Calu3 (cell line): ENCODE results near the gene MLLT3. TPM values are rescaled to one million over a fixed set of nuclear protein-coding genes. Genes with fewer than 3 reads are reported as not detected.

Experiments
- BruUV-seq: library from RNA; stranded (reverse); fragments of 400-500 nt; replicated peaks from 2 replicates; lab custom pipeline; 2021; lab: Mats Ljungman, UMichigan
- CTCF ChIA-PET: fragments of 300-600 bp; sonication (Branson Sonifier 250); formaldehyde crosslinking; loops from one replicate; lab custom pipeline; 2022; ENCODE audit warnings: antibody characterized with exemption; lab: Charles Lee
- DNase-seq: peaks from one replicate; pipeline ENCODE4 v3.0.0; 2022
- H3K27ac Mint-ChIP-seq: one replicate; pipeline ENCODE4 v1.8.0; 2022; ENCODE audit warnings: mixed read lengths; ENCODE audit not compliant: unreplicated experiment
- H3K27me3 Mint-ChIP-seq: one replicate; pipeline ENCODE4 v1.8.0; 2022; ENCODE audit warnings: mixed read lengths; ENCODE audit not compliant: unreplicated experiment
- H3K36me3 Mint-ChIP-seq: one replicate; pipeline ENCODE4 v1.8.0; 2022; ENCODE audit warnings: mild to moderate bottlenecking, moderate library complexity, mixed read lengths; ENCODE audit not compliant: insufficient read depth, unreplicated experiment
- H3K4me1 Mint-ChIP-seq: one replicate; pipeline ENCODE4 v1.8.0; 2022; ENCODE audit warnings: mild to moderate bottlenecking, low read depth, mixed read lengths; ENCODE audit not compliant: unreplicated experiment
- H3K4me3 Mint-ChIP-seq: one replicate; pipeline ENCODE4 v1.8.0; 2022; ENCODE audit warnings: mild to moderate bottlenecking, low read depth, moderate library complexity, mixed read lengths; ENCODE audit not compliant: unreplicated experiment
- H3K9me3 Mint-ChIP-seq: one replicate; pipeline ENCODE4 v1.8.0; 2022; ENCODE audit warnings: low read depth, mixed read lengths; ENCODE audit not compliant: unreplicated experiment
- CTCF ChIP-seq: fragments of 200-600 bp; IDR thresholded peaks from one replicate; pipeline ENCODE4 v1.8.0; 2022; ENCODE audit warnings: antibody characterized with exemption; ENCODE audit not compliant: unreplicated experiment
- intact Hi-C: fragments of 100-400 bp; cut with micrococcal nuclease; formaldehyde crosslinking; loops from one replicate; pipeline ENCODE4 v1.10.0; 2022; ENCODE audit not compliant: unreplicated experiment
- total RNA-seq: library from RNA; stranded (reverse); gene quantifications from 2 replicates; pipeline ENCODE4 v1.2.3, GENCODE V29; 2022

The MLLT3 gene
- total RNA-seq, 1 experiment from 2014 or later = 23.1 TPM

GRCh38 chr9:20325008-20325407 lies 297.3 kb downstream of the MLLT3 start:
- no TSS peak for BruUV-seq
- H3K4me1 Mint-ChIP-seq = peaks cover 4% of the 10 kb centered on the region
- peaks cover 28% of the 10 kb centered on the region for H3K27me3 Mint-ChIP-seq
- CTCF ChIA-PET = no interaction called here
- H3K27ac Mint-ChIP-seq = no peak overlapping the region
- no peak for TF ChIP-seq CTCF
- H3K36me3 Mint-ChIP-seq = no peaks in the 10 kb centered on the region
- no peak for DNase-seq
- H3K9me3 Mint-ChIP-seq = no peaks in the 10 kb centered on the region
- no peak overlapping the region for H3K4me3 Mint-ChIP-seq
- intact Hi-C loops = no loop called here

- no peaks in the 10 kb centered on the region for H3K9me3 Mint-ChIP-seq
Observed at GRCh38 chr9:20322212-20322611, 300.1 kb downstream of the MLLT3 start.

GRCh38 chr9:20321423-20322082 lies 300.7 kb downstream of the MLLT3 start:
- no TSS peak for BruUV-seq
- CTCF ChIA-PET = interaction anchor here (1.5 kb wide), 1 partner anchor 11 kb away, joined by 3 read pairs; no protein-coding TSS in a partner anchor
- H3K9me3 Mint-ChIP-seq = no peaks in the 10 kb centered on the region
- intact Hi-C loops = no loop called here
- no peak overlapping the region for H3K27ac Mint-ChIP-seq
- no peak for TF ChIP-seq CTCF
- no peak for DNase-seq
- H3K4me3 Mint-ChIP-seq = no peak overlapping the region
- peaks cover 12% of the 10 kb centered on the region for H3K27me3 Mint-ChIP-seq
- peaks cover 8% of the 10 kb centered on the region for H3K4me1 Mint-ChIP-seq
- no peaks in the 10 kb centered on the region for H3K36me3 Mint-ChIP-seq

More at GRCh38 chr9:20322212-20322611, 300.1 kb downstream of the MLLT3 start:
- H3K36me3 Mint-ChIP-seq = no peaks in the 10 kb centered on the region
- intact Hi-C loops = no loop called here
- H3K27ac Mint-ChIP-seq = no peak overlapping the region
- no TSS peak for BruUV-seq
- H3K27me3 Mint-ChIP-seq = peaks cover 19% of the 10 kb centered on the region
- H3K4me3 Mint-ChIP-seq = no peak overlapping the region
- TF ChIP-seq CTCF = no peak
- CTCF ChIA-PET = interaction anchor here (0.6 to 1.5 kb wide), 2 partner anchors 11 to 812 kb away, joined by 3 read pairs; no protein-coding TSS in a partner anchor
- H3K4me1 Mint-ChIP-seq = peaks cover 8% of the 10 kb centered on the region
- no peak for DNase-seq

- no peaks in the 10 kb centered on the region for H3K36me3 Mint-ChIP-seq
- no peak overlapping the region for H3K27ac Mint-ChIP-seq
- CTCF ChIA-PET = no interaction called here
- intact Hi-C loops = no loop called here
- no peaks in the 10 kb centered on the region for H3K9me3 Mint-ChIP-seq
- H3K27me3 Mint-ChIP-seq = peaks cover 6% of the 10 kb centered on the region
- BruUV-seq = no TSS peak
- DNase-seq = no peak
- TF ChIP-seq CTCF = no peak
- peaks cover 8% of the 10 kb centered on the region for H3K4me1 Mint-ChIP-seq
- no peak overlapping the region for H3K4me3 Mint-ChIP-seq
Observed at GRCh38 chr9:20320921-20321320, 301.4 kb downstream of the MLLT3 start.
